Cardiac septum (tissue), 1 donor: ENCODE results near the gene CEP192. TPM values are rescaled to one million over a fixed set of nuclear protein-coding genes. Genes with fewer than 3 reads are reported as not detected.
"Not testable (repeated sequence)": the region's sequence is repeated elsewhere in the genome, so short reads cannot be mapped to it uniquely, and the experiment has no call there.

Source experiments
- DNase-seq: peaks from one replicate; pipeline ENCODE4 v3.0.0-alpha.2; 2020; ENCODE audit warnings: low spot score
- intact Hi-C: fragments of 100-400 bp; cut with DNase I; formaldehyde crosslinking; loops from one replicate; pipeline ENCODE4 v1.14.0; 2022
- long read RNA-seq: library from polyadenylated mRNA; unstranded; transcript quantifications from one replicate; pipeline ENCODE4 v2.0.0, GENCODE V29; 2021
- total RNA-seq: library from RNA; stranded (reverse); fragmentation: NEBNext Ultra II Directional; extraction: Animal tissue kit (Norgen Biotek cat#: 25700); gene quantifications from one replicate; pipeline ENCODE4 v1.2.1, GENCODE V29; 2021
- donor health status: DM: no; HTN: no; CAD: no.

The CEP192 gene
- 28.5 TPM for total RNA-seq
- long read RNA-seq, partial matches to known transcripts: 3 of 5 reads
- long read RNA-seq, other reads (novel, unspliced or antisense): 2 of 5 reads

- intact Hi-C loops: loop anchor here (5.0 kb wide), 1 partner anchor 109 kb away; the partner anchor contains the start of gene PTPN2
- peak; percentile 98 for DNase-seq
Measured at GRCh38 chr18:12990967-12991820, at the start of gene CEP192. Gene CEP192, plus strand, starts transcription at chr18:12991362. Its CDS starts 8,063 bp downstream, at chr18:12999425.

GRCh38 chr18:12943215-12943614 lies 47.9 kb upstream of the CEP192 start:
- no peak for DNase-seq
- intact Hi-C loops: loop anchor here (10.0 kb wide), 1 partner anchor 638 kb away; the partner anchor contains the start of gene TUBB6

GRCh38 chr18:12944709-12945108 lies 46.5 kb upstream of the CEP192 start:
- DNase-seq: no peak
- intact Hi-C loops: loop anchor here (5.0 to 10.0 kb wide), 2 partner anchors 62 to 640 kb away; partner anchors contain the start of genes PTPN2 and TUBB6

GRCh38 chr18:12946549-12947284 lies 44.4 kb upstream of the CEP192 start:
- peak; percentile 80 for DNase-seq
- intact Hi-C loops: loop anchor here (2.0 to 10.0 kb wide), 3 partner anchors 64 to 642 kb away; partner anchors contain the start of genes AFG3L2, PTPN2 and TUBB6

- intact Hi-C loops: loop anchor here (2.0 to 10.0 kb wide), 3 partner anchors 65 to 643 kb away; partner anchors contain the start of genes AFG3L2, PTPN2 and TUBB6
- peak; percentile 100 for DNase-seq
Measured at GRCh38 chr18:12947285-12948049, 43.7 kb upstream of the CEP192 start, which contains the start of gene SEH1L. Gene SEH1L, plus strand, starts transcription at chr18:12948011. Its CDS starts 111 bp downstream, at chr18:12948122.

GRCh38 chr18:12948050-12948804 lies 42.9 kb upstream of the CEP192 start:
- intact Hi-C loops: loop anchor here (5.0 to 10.0 kb wide), 2 partner anchors 66 to 643 kb away; partner anchors contain the start of genes PTPN2 and TUBB6
- DNase-seq: peak; percentile 97

- intact Hi-C loops: no loop called here
- no peak for DNase-seq
Measured at GRCh38 chr18:12958478-12958877, 32.7 kb upstream of the CEP192 start.

- DNase-seq: no peak
Measured at GRCh38 chr18:12960395-12960794, 30.8 kb upstream of the CEP192 start.

GRCh38 chr18:12960853-12961397 lies 30.2 kb upstream of the CEP192 start:
- intact Hi-C loops: no loop called here

More at GRCh38 chr18:12960395-12960794, 30.8 kb upstream of the CEP192 start:
- intact Hi-C loops: no loop called here

GRCh38 chr18:12963069-12963468 lies 28.1 kb upstream of the CEP192 start:
- DNase-seq: no peak
- intact Hi-C loops: no loop called here

More at GRCh38 chr18:12960853-12961397, 30.2 kb upstream of the CEP192 start:
- no peak for DNase-seq

GRCh38 chr18:12968115-12968514 lies 23.0 kb upstream of the CEP192 start:
- DNase-seq: no peak
- intact Hi-C loops: no loop called here

- intact Hi-C loops: no loop called here
- no peak for DNase-seq
Measured at GRCh38 chr18:12968619-12969018, 22.5 kb upstream of the CEP192 start.

- DNase-seq: no peak
- intact Hi-C loops: no loop called here
Measured at GRCh38 chr18:12973562-12974213, 17.5 kb upstream of the CEP192 start.

GRCh38 chr18:12975488-12975887 lies 15.7 kb upstream of the CEP192 start:
- no peak for DNase-seq
- intact Hi-C loops: no loop called here

GRCh38 chr18:12976305-12976704 lies 14.9 kb upstream of the CEP192 start:
- intact Hi-C loops: no loop called here
- no peak for DNase-seq

- not testable (repeated sequence) for DNase-seq
Measured at GRCh38 chr18:12980065-12980464, 11.1 kb upstream of the CEP192 start.

GRCh38 chr18:12989397-12990122 lies 1.6 kb upstream of the CEP192 start:
- intact Hi-C loops: loop anchor here (5.0 kb wide), 1 partner anchor 107 kb away; the partner anchor contains the start of gene PTPN2

More at GRCh38 chr18:12980065-12980464, 11.1 kb upstream of the CEP192 start:
- intact Hi-C loops: not testable (repeated sequence)

More at GRCh38 chr18:12989397-12990122, 1.6 kb upstream of the CEP192 start:
- no peak for DNase-seq
